ENCODE results near the gene FOLR2. TPM values are rescaled to one million over a fixed set of nuclear protein-coding genes. Genes with fewer than 3 reads are reported as not detected.

FOLR2 gene
- total RNA-seq, 1 donor from 2014 or later = 28.1 TPM

DNA sequence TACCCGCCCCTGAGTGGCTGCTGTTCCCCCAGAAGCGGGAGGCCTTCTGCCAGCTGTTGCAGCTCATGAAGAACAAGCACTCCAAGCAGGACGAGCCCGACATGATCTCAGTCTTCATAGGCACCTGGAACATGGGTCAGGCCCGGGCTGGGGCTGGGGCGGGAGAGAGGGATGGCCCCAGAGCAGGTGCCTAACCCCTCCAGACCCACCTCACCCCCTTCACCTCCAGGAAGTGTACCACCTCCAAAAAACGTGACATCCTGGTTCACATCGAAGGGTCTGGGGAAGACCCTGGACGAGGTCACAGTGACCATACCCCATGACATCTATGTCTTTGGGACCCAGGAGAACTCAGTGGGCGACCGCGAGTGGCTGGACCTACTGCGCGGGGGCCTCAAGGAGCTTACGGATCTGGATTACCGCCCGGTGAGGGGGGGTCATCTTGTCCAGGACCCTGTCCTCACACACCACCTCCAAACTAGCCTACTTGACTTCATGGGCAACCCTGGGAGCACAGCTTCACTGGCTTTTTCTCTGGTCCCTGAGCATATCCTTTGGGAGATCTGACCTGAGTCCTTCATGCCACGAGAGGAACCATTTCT lies 14.3 kb downstream of the FOLR2 start:
- no peak for TF ChIP-seq CTCF (IDR thresholded peaks at IDR 0.05)
- intact Hi-C loops (cut with DNase I) = no loop called here

DNA sequence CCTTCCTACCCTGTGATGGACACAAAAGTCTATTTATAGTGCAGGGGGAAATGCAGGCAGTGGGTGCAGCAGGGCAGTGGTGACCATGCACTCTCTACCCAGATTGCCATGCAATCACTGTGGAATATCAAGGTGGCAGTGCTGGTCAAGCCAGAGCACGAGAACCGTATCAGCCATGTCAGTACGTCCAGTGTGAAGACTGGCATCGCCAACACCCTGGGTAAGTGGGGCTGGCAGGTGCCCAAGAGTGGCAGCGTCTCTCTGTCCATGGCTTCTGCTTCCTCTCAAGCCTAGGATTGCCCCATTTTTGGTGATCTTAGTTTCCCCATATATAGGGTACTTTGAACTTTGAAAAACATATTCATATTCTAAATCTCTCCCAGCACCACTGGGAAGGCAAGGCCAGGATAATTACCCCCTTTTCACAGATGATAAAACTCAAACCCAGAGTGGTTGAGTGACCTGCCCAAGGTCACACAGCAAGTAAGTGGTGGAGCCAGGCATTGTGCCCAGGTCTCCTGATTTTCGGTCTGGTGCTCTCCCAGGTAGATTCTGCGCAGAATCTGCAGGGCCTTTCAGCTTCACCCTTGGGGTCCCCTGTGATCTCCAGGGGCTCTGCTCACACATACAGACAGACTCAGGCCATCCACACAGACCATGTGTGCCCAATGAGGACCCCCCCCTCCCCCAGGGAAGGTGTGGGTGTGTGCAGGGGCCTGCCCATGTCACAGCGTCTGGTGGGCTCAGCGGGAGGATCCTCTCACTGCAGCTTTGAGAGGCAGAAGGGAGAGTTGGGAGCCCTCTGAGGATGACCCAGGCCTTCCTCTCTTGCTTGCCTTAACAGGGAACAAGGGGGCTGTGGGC lies 15.0 kb downstream of the FOLR2 start:
- ATAC-seq = no peak
- no peak for TF ChIP-seq CTCF (IDR thresholded peaks at IDR 0.05)
- Histone ChIP-seq H3K27me3 (ENCODE audit: low read depth) (no peaks in the 10 kb centered on the region), H3K4me1 (no peaks in the 10 kb centered on the region), H3K4me3 (no peak overlapping the region), H3K36me3 (peaks cover 99% of the 10 kb centered on the region), H3K9me3 (no peaks in the 10 kb centered on the region), H3K27ac (no peak overlapping the region)
- intact Hi-C loops (cut with DNase I) = no loop called here
- DNase-seq = no peak

More for the DNA sequence above, 14.3 kb downstream of the FOLR2 start:
- Histone ChIP-seq H3K4me1 (peaks cover 4% of the 10 kb centered on the region), H3K27ac (no peak overlapping the region), H3K27me3 (ENCODE audit: low read depth) (no peaks in the 10 kb centered on the region), H3K4me3 (no peak overlapping the region), H3K9me3 (no peaks in the 10 kb centered on the region), H3K36me3 (peaks cover 91% of the 10 kb centered on the region)
- ATAC-seq (no peak), DNase-seq (no peak)

DNA sequence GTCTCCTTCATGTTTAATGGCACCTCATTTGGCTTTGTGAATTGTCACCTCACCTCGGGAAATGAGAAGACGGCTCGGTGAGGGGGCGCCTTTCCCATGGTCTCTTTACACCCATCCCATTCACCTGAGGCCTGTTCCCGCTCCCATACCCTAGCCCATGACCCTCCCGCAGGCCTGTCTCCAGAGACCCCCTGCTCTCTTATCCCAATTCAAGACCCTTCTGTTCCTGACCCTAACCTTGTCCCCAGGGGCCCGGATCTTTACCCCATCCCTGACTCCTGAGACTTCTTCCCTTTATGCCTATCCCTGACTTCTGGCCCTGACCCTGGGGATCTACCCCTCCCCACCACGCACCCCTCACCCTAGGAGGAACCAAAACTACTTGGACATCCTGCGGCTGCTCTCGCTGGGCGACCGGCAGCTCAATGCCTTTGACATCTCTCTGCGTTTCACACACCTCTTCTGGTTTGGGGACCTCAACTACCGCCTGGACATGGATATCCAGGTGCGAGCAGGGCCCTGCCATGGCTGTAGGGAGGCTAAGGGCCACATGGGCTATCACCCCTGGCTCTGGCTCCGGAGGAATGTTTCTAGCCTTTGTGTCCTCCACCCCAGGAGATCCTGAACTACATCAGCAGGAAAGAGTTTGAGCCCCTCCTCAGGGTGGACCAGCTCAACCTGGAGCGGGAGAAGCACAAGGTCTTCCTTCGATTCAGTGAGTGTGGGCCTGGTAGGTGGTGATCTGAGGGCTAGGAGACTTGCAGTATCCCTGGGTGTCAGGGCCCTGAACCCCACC lies 15.9 kb downstream of the FOLR2 start:
- H3K36me3 ChIP-seq = peaks cover 100% of the 10 kb centered on the region
- no peak overlapping the region for H3K27ac ChIP-seq
- H3K9me3 ChIP-seq = no peaks in the 10 kb centered on the region
- H3K4me3 ChIP-seq = no peak overlapping the region
- no peak for TF ChIP-seq CTCF (IDR thresholded peaks at IDR 0.05)
- DNase-seq (no peak), ATAC-seq (no peak)
- intact Hi-C loops (cut with DNase I) = no loop called here
- H3K27me3 ChIP-seq (ENCODE audit: low read depth) = no peaks in the 10 kb centered on the region
- H3K4me1 ChIP-seq = peaks cover 3% of the 10 kb centered on the region

DNA sequence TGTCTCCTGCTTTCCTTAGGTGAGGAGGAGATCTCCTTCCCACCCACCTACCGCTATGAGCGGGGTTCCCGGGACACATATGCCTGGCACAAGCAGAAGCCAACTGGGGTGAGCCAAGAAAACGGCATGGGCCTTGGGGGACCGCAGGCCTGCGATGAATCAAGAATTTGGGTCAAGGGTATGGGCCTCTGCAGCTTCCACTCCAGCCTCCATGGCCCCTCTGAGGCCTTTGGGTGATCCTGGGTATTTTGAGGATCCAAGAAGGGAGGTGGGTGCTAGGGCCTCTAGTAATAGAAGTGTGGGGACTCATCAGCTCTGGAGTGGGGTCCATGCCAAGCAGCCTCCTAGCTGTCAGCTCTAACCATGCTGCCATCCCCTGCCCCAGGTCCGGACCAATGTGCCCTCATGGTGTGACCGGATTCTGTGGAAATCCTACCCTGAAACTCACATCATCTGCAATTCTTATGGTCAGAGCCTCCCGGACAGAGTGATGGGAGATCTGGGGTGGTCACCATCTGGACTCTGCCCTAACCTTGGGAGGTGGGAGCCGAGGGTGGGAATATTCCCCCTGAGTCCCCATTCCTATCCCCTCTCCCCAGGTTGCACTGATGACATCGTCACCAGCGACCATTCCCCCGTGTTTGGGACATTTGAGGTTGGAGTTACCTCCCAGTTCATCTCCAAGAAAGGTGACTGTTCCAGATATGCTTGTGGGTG lies 16.6 kb downstream of the FOLR2 start:
- Histone ChIP-seq H3K4me3 (no peak overlapping the region), H3K27me3 (ENCODE audit: low read depth) (no peaks in the 10 kb centered on the region), H3K27ac (no peak overlapping the region), H3K4me1 (peaks cover 11% of the 10 kb centered on the region), H3K36me3 (peaks cover 100% of the 10 kb centered on the region), H3K9me3 (no peaks in the 10 kb centered on the region)
- DNase-seq = no peak
- ATAC-seq = no peak
- intact Hi-C loops (cut with DNase I) = no loop called here
- TF ChIP-seq CTCF (IDR thresholded peaks at IDR 0.05) = no peak
